Adrenal gland (tissue), 12 donors: Measurements from ENCODE around the gene CA5A. TPM values are rescaled to one million over a fixed set of nuclear protein-coding genes. Genes with fewer than 3 reads are reported as not detected.

ENCODE experiments used
- DNase-seq, 7 donors: peaks; one replicate each; pipeline ENCODE4 v3.0.0-alpha.2; 2019 to 2020
- H3K27ac ChIP-seq, 5 donors: fragments of 200-600 bp; sonication (generic) in 4 of 5; 1 replicate in 3 of 5; 2 replicates in 2 of 5; pipeline versions ENCODE4 v1.5.1 to v1.8.0; 2016 to 2020; ENCODE audit warnings: mild to moderate bottlenecking in 1 of 5
- H3K27me3 ChIP-seq: fragments of 200-600 bp; 2 replicates; pipeline ENCODE4 v1.8.0; 2021
- H3K36me3 ChIP-seq, 2 donors: fragments of 200-600 bp; replicated peaks in 1 of 2; 1 replicate in 1 of 2; 2 replicates in 1 of 2; pipeline versions ENCODE4 v1.5.1 to v1.8.0; 2018 to 2022
- H3K4me1 ChIP-seq, 2 donors: fragments of 200-600 bp; replicated peaks in 1 of 2; 1 replicate in 1 of 2; 2 replicates in 1 of 2; pipeline versions ENCODE4 v1.5.1 to v1.8.0; 2018 to 2021
- H3K4me3 ChIP-seq, 4 donors: fragments of 200-600 bp; sonication (generic) in 3 of 4; one replicate each; pipeline ENCODE4 v1.5.1; 2016 to 2018
- H3K9me3 ChIP-seq, 3 donors: fragments of 200-600 bp; sonication (generic) in 1 of 3; replicated peaks in 1 of 3; 1 replicate in 2 of 3; 2 replicates in 1 of 3; pipeline versions ENCODE4 v1.5.1 to v1.8.0; 2016 to 2021
- POLR2A ChIP-seq, 2 donors: fragments of 450-650 bp; IDR thresholded peaks; one replicate each; pipeline ENCODE4 v1.6.1; 2017; ENCODE audit warnings: antibody characterized with exemption in 2 of 2, mild to moderate bottlenecking in 2 of 2, moderate library complexity in 1 of 2
- WGBS, 4 donors: extraction: QIAGEN DNeasy Blood & Tissue Kit in 2 of 4; methylation state at CpG; one replicate each; pipeline versions ENCODE4 v1.1.5 to v1.1.7; 2013 to 2017; 5-methylcytosine and 5-hydroxymethylcytosine counted together
- intact Hi-C, 2 donors: fragments of 100-400 bp; cut with DNase I; formaldehyde crosslinking; loops; one replicate each; pipeline versions ENCODE4 v1.14.1 to v1.15.0; 2022 to 2023
- polyA plus RNA-seq, 3 donors: library from polyadenylated mRNA; stranded (reverse); fragments of 200-250 nt in 2 of 3; fragments of 350-450 nt in 1 of 3; fragmentation: Illumina TruSeq in 1 of 3; extraction: RNeasy Lipid Tissue Mini Kit (QIAGEN cat#74804) in 1 of 3; gene quantifications; one replicate each; pipeline ENCODE4 v1.2.3, GENCODE V29; 2013 to 2014
- total RNA-seq, 9 donors: library from RNA; depleted of rRNA in 4 of 9; stranded (reverse); fragments of >200 nt in 4 of 9; fragments of 120-200 nt in 1 of 9; fragmentation: NEBNext Ultra II Directional in 1 of 9; extraction: Animal tissue kit (Norgen Biotek cat#: 25700) in 1 of 9; gene quantifications; one replicate each; pipeline versions ENCODE4 v1.1.0 to v1.2.4, GENCODE V29; 2013 to 2023
- TF ChIP-seq, protein P1 (sequence below), 6 experiments: fragments of 450-650 bp in 4 of 6; fragments of 200-600 bp in 2 of 6; sonication (generic) in 1 of 6; IDR thresholded peaks; 1 replicate in 5 of 6; 2 replicates in 1 of 6; pipeline versions ENCODE4 v1.5.1 to v1.8.0; 2016 to 2021; ENCODE audit warnings: antibody characterized with exemption in 6 of 6, mild to moderate bottlenecking in 2 of 6, moderate library complexity in 1 of 6
- donor health status: healthy with polysubstance abuse.
- donor health status: Bipolar disorder and iron deficiency.
- donor health status: DM: yes; HTN: yes; CAD: no.
- donor health status: DM: no; HTN: no; CAD: no.
- donor health status: DM: no; HTN: no; CAD: no.
- donor health status: DM: yes; HTN: yes; CAD: no.

CA5A gene
- total and polyA plus RNA-seq, 12 donors: 0.17 to 0.56 TPM; not detected in 10

DNA sequence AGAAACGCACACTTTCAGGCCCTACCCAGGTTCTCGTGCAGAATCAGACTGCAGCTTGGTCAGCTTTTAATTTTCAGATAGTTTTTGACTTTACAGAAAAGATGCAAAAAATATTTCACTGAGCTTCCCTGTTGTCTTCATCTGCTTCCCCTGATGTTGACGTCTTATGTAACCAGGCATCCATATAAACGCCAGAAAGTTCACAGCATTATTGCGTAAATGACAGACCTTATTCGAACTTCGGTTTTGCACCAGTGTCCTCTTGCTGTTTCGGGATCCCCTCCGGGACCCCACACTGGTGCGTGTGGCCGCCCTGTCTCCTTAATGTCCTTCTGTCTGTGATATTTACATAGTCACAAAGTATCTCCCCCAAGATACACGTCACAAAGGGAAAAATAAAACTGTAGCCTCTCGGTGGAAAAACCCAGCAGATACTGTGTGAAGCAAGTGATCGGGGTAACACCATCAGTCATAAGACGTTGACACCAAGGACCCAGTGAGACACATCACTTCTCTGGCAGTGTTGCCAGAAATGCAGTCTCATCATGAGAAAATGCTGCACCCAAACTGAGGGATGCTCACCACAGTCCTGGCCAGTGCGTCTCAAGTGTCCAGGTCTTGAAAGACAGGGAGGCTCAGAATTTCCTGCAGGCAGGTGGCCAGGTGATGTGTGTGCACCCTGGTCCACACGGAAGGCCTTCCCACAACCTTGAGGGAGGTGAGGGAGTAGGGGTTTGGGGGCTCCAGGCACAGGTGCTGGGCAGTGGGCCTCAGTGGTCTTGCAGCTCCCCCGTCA, 19.2 kb upstream of the CA5A start:
- no peak for DNase-seq
- no peaks in the 10 kb centered on the region for H3K27me3 ChIP-seq
- H3K4me1 ChIP-seq: peaks cover 8 to 51% of the 10 kb centered on the region in 2 donors
- TF ChIP-seq, protein P1, sequence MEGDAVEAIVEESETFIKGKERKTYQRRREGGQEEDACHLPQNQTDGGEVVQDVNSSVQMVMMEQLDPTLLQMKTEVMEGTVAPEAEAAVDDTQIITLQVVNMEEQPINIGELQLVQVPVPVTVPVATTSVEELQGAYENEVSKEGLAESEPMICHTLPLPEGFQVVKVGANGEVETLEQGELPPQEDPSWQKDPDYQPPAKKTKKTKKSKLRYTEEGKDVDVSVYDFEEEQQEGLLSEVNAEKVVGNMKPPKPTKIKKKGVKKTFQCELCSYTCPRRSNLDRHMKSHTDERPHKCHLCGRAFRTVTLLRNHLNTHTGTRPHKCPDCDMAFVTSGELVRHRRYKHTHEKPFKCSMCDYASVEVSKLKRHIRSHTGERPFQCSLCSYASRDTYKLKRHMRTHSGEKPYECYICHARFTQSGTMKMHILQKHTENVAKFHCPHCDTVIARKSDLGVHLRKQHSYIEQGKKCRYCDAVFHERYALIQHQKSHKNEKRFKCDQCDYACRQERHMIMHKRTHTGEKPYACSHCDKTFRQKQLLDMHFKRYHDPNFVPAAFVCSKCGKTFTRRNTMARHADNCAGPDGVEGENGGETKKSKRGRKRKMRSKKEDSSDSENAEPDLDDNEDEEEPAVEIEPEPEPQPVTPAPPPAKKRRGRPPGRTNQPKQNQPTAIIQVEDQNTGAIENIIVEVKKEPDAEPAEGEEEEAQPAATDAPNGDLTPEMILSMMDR (IDR thresholded peaks at IDR 0.05): no peak
- TF ChIP-seq POLR2A (IDR thresholded peaks at IDR 0.05): no peak
- no peaks in the 10 kb centered on the region for H3K9me3 ChIP-seq
- intact Hi-C loops: no loop called here
- WGBS, 4 donors: 72 to 78% (median 74%) methylated on average over 15 to 18 of the region's 18 CpGs
- H3K36me3 ChIP-seq: no peaks in the 10 kb centered on the region
- peak overlapping the region in 2 of 5 donors; percentile 75 to 96 for H3K27ac ChIP-seq
- H3K4me3 ChIP-seq: no peak overlapping the region

- DNase-seq: peak in 4 of 7 donors; percentile 35 to 48 (median 40)
- H3K4me1 ChIP-seq: peaks cover 8 to 51% of the 10 kb centered on the region in 2 donors
- intact Hi-C loops: no loop called here
- H3K27me3 ChIP-seq: no peaks in the 10 kb centered on the region
- H3K4me3 ChIP-seq: no peak overlapping the region
- TF ChIP-seq, protein P1 (IDR thresholded peaks at IDR 0.05): no peak
- TF ChIP-seq POLR2A (IDR thresholded peaks at IDR 0.05): no peak
- H3K27ac ChIP-seq: peak overlapping the region in 4 of 5 donors; percentile 12 to 96 (median 60)
- H3K36me3 ChIP-seq: no peaks in the 10 kb centered on the region
- no peaks in the 10 kb centered on the region for H3K9me3 ChIP-seq
- 34 to 100% (median 49%) methylated on average over 3 to 15 of the region's 15 CpGs for WGBS, 4 donors
Measured at GRCh38 chr16:87954826-87955225, 18.5 kb upstream of the CA5A start.

- Histone ChIP-seq H3K27ac (peak overlapping the region in 4 of 5 donors; percentile 12 to 96 (median 60)), H3K27me3 (no peaks in the 10 kb centered on the region), H3K4me1 (peaks cover 8 to 51% of the 10 kb centered on the region in 2 donors), H3K9me3 (no peaks in the 10 kb centered on the region), H3K36me3 (no peaks in the 10 kb centered on the region), H3K4me3 (no peak overlapping the region)
- DNase-seq: peak in 5 of 7 donors; percentile 35 to 72 (median 54)
- 66 to 79% (median 71%) methylated on average over 9 to 14 of the region's 14 CpGs for WGBS, 4 donors
- intact Hi-C loops: no loop called here
- TF ChIP-seq, protein P1 (IDR thresholded peaks at IDR 0.05): no peak
- no peak for TF ChIP-seq POLR2A (IDR thresholded peaks at IDR 0.05)
Measured at GRCh38 chr16:87954361-87954760, 18.0 kb upstream of the CA5A start.

DNA sequence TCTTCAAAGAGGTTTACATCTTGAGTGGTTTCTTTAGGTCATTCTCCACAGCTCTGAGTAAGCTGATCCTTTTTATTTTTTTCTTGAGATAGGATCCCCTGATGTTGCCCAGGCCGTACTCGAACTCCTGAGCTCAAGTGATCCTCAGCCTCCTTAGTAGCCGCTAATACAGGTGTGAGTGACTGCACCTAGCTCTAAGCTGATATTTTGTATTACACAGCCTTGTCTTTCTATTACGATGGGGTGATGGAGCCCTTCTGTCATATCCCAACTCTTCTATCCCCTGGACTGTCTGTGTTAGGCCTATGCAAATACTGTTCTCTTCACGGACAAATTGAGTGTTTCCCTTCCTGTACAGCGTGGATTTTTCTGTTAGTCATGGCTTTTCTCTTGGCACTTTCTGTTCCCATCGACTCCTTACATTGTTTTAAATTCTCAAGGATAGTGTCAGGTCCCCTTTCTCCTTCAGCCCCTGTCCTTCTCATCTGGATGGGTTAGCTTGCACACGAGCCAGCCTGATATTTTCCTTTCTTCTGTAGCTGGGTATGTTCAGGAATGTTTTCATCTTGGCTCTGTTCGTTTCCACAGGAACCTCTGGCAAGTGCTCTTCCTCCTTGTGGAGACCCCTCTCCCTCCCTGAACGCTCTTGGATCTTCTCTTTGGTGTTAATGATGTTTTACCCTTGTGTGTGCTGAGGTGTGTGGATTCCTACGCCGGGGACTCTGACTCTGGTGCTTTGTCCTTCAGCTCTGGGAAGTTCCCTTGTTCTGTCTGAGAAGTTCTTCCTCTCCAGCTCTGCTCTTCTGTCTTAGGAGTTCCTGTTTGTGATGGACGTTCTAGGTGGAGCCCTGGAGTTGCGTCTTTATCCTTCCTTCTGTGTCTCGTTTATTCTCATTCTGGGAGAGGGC, 17.2 kb upstream of the CA5A start:
- Histone ChIP-seq H3K4me1 (peaks cover 8 to 51% of the 10 kb centered on the region in 2 donors), H3K27ac (peak overlapping the region in 4 of 5 donors; percentile 31 to 96 (median 60)), H3K27me3 (no peaks in the 10 kb centered on the region), H3K36me3 (no peaks in the 10 kb centered on the region), H3K9me3 (no peaks in the 10 kb centered on the region), H3K4me3 (no peak overlapping the region)
- intact Hi-C loops: no loop called here
- no peak for TF ChIP-seq POLR2A (IDR thresholded peaks at IDR 0.05)
- TF ChIP-seq, protein P1 (IDR thresholded peaks at IDR 0.05): no peak
- WGBS, 4 donors: 61 to 72% (median 67%) methylated on average over 15 of the region's 15 CpGs
- DNase-seq: no peak
